Measurements from ENCODE around the gene LRRC74A.

Gene LRRC74A

GRCh38 chr14:76814726-76815645 is 11.2 kb upstream of the LRRC74A start:
- H3K27me3 ChIP-seq (replicated peaks in 2 of 5; ENCODE audit: control insufficient read depth in 4 of 5, insufficient read depth in 5 of 5, low read length in 4 of 5) = peaks cover 0 to 2% (median 0%) of the 10 kb centered on the region in 5 experiments
- no peaks in the 10 kb centered on the region for H3K9me3 ChIP-seq (ENCODE audit: control extremely low read depth in 1 of 5, control insufficient read depth in 4 of 5, insufficient read depth in 2 of 5, low read depth in 1 of 5, low read length in 4 of 5)
- no peak overlapping the region for H3K4me3 ChIP-seq (ENCODE audit: control insufficient read depth in 1 of 7, extremely low read depth in 1 of 7, insufficient read depth in 4 of 7, low read depth in 2 of 7, low read length in 6 of 7)
- WGBS (ENCODE audit: insufficient coverage) = 100% methylated on average over 4 of the region's 7 CpGs
- ChIA-PET POLR2A (interaction anchor here (0.6 kb wide), 1 partner anchor 99 kb away, joined by 4 read pairs; no protein-coding TSS in a partner anchor), CTCF (no interaction called here)
- H3K27ac ChIP-seq (ENCODE audit: insufficient read depth in 1 of 2, low read depth in 1 of 2, low read length in 2 of 2, poor library complexity in 1 of 2, severe bottlenecking in 2 of 2) = no peak overlapping the region
- DNase-seq = no peak
- H3K4me1 ChIP-seq (ENCODE audit: control extremely low read depth in 1 of 4, control insufficient read depth in 4 of 4, insufficient read depth in 4 of 4, low read length in 3 of 4) = peaks cover 9 to 26% (median 24%) of the 10 kb centered on the region in 4 experiments
- H3K36me3 ChIP-seq (ENCODE audit: control insufficient read depth in 4 of 4, insufficient read depth in 4 of 4, low read length in 3 of 4) = no peaks in the 10 kb centered on the region

DNA sequence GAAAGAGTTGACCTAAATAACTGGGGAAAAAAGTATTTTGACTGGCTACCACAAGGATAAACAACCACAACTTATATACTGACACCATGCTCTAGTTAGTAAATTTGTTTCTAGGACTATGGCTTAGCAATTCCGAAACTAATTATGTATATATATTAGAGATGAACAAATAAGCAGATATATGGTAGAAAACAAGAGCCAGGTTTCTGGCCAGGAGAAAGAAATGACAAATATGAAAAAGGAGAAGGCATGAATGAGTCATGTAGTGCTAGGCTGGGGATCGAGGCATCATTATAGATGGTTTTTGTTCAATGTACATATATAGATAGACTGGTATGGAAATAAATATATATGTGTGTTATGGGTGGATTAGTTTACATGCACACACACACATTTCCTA is 5.5 kb upstream of the LRRC74A start:
- H3K27ac ChIP-seq (ENCODE audit: insufficient read depth in 1 of 2, low read depth in 1 of 2, low read length in 2 of 2, poor library complexity in 1 of 2, severe bottlenecking in 2 of 2) = no peak overlapping the region
- DNase-seq = no peak
- POLR2A ChIA-PET = no interaction called here
- no CpG with 5 or more reads among the region's 2 CpGs for WGBS (ENCODE audit: insufficient coverage)
- H3K4me3 ChIP-seq (ENCODE audit: control insufficient read depth in 1 of 7, extremely low read depth in 1 of 7, insufficient read depth in 4 of 7, low read depth in 2 of 7, low read length in 6 of 7) = no peak overlapping the region
- CTCF ChIA-PET = interaction anchor here (1.1 to 1.2 kb wide), 2 partner anchors 9 to 14 kb away, joined by 3 read pairs; no protein-coding TSS in a partner anchor
- peaks cover 0 to 4% (median 0%) of the 10 kb centered on the region in 5 experiments for H3K27me3 ChIP-seq (replicated peaks in 2 of 5; ENCODE audit: control insufficient read depth in 4 of 5, insufficient read depth in 5 of 5, low read length in 4 of 5)
- no peaks in the 10 kb centered on the region for H3K4me1 ChIP-seq (ENCODE audit: control extremely low read depth in 1 of 4, control insufficient read depth in 4 of 4, insufficient read depth in 4 of 4, low read length in 3 of 4)
- no peaks in the 10 kb centered on the region for H3K9me3 ChIP-seq (ENCODE audit: control extremely low read depth in 1 of 5, control insufficient read depth in 4 of 5, insufficient read depth in 2 of 5, low read depth in 1 of 5, low read length in 4 of 5)
- no peaks in the 10 kb centered on the region for H3K36me3 ChIP-seq (ENCODE audit: control insufficient read depth in 4 of 4, insufficient read depth in 4 of 4, low read length in 3 of 4)

DNA sequence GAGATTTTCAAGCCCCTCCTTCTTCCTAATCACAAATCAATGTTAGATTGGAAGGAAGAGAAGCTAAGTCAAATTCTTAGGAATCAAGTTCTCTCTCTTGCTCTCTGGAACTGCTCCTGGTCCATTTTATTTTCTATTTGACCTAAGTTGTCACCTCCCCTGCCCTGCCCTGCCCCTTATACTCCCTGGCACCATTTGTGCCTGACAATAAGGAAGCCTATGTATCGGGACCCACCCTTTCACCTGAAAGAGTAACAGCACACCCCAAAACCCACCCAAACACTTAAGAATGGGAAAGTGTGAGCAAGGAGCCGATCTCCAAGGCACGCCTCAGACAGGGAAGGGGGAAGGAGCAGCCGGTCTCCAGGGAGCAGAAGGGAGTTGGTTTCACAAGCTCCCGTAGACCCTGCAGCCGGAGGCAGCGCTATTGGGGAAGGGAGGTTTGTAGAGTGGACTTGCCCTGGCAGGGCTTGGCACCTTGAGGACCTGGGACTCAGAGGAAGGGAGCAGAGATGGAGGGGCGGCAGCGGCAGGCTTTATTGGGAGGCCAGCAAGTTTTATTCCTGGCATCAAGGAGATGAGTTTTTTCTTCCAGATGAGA is 1.6 kb downstream of the LRRC74A start:
- WGBS (ENCODE audit: insufficient coverage) = 96% methylated on average over 6 of the region's 9 CpGs

GRCh38 chr14:76828339-76829012 is 2.3 kb downstream of the LRRC74A start:
- peaks cover 0 to 3% (median 0%) of the 10 kb centered on the region in 5 experiments for H3K27me3 ChIP-seq (replicated peaks in 2 of 5; ENCODE audit: control insufficient read depth in 4 of 5, insufficient read depth in 5 of 5, low read length in 4 of 5)
- WGBS (ENCODE audit: insufficient coverage) = 93% methylated on average over 16 of the region's 17 CpGs
- no peak overlapping the region for H3K4me3 ChIP-seq (ENCODE audit: control insufficient read depth in 1 of 7, extremely low read depth in 1 of 7, insufficient read depth in 4 of 7, low read depth in 2 of 7, low read length in 6 of 7)
- no peaks in the 10 kb centered on the region for H3K4me1 ChIP-seq (ENCODE audit: control extremely low read depth in 1 of 4, control insufficient read depth in 4 of 4, insufficient read depth in 4 of 4, low read length in 3 of 4)
- DNase-seq = no peak
- peaks cover 0 to 3% (median 0%) of the 10 kb centered on the region in 5 experiments for H3K9me3 ChIP-seq (ENCODE audit: control extremely low read depth in 1 of 5, control insufficient read depth in 4 of 5, insufficient read depth in 2 of 5, low read depth in 1 of 5, low read length in 4 of 5)
- H3K36me3 ChIP-seq (ENCODE audit: control insufficient read depth in 4 of 4, insufficient read depth in 4 of 4, low read length in 3 of 4) = no peaks in the 10 kb centered on the region
- no peak overlapping the region for H3K27ac ChIP-seq (ENCODE audit: insufficient read depth in 1 of 2, low read depth in 1 of 2, low read length in 2 of 2, poor library complexity in 1 of 2, severe bottlenecking in 2 of 2)
- ChIA-PET CTCF (interaction anchor here (0.6 to 0.7 kb wide), 2 partner anchors 16 to 21 kb away, joined by 3 read pairs; no protein-coding TSS in a partner anchor), POLR2A (no interaction called here)

More for the DNA sequence above, 1.6 kb downstream of the LRRC74A start:
- no peaks in the 10 kb centered on the region for H3K36me3 ChIP-seq (ENCODE audit: control insufficient read depth in 4 of 4, insufficient read depth in 4 of 4, low read length in 3 of 4)
- ChIA-PET POLR2A (interaction anchor here (0.7 kb wide), 1 partner anchor 32 kb away, joined by 3 read pairs; no protein-coding TSS in a partner anchor), CTCF (interaction anchor here (0.5 kb wide), 1 partner anchor 329 kb away, joined by 3 read pairs; no protein-coding TSS in a partner anchor)
- no peak overlapping the region for H3K27ac ChIP-seq (ENCODE audit: insufficient read depth in 1 of 2, low read depth in 1 of 2, low read length in 2 of 2, poor library complexity in 1 of 2, severe bottlenecking in 2 of 2)
- no peak overlapping the region for H3K4me3 ChIP-seq (ENCODE audit: control insufficient read depth in 1 of 7, extremely low read depth in 1 of 7, insufficient read depth in 4 of 7, low read depth in 2 of 7, low read length in 6 of 7)
- no peak for DNase-seq
- H3K4me1 ChIP-seq (ENCODE audit: control extremely low read depth in 1 of 4, control insufficient read depth in 4 of 4, insufficient read depth in 4 of 4, low read length in 3 of 4) = no peaks in the 10 kb centered on the region
- H3K27me3 ChIP-seq (replicated peaks in 2 of 5; ENCODE audit: control insufficient read depth in 4 of 5, insufficient read depth in 5 of 5, low read length in 4 of 5) = peaks cover 0 to 3% (median 0%) of the 10 kb centered on the region in 5 experiments
- H3K9me3 ChIP-seq (ENCODE audit: control extremely low read depth in 1 of 5, control insufficient read depth in 4 of 5, insufficient read depth in 2 of 5, low read depth in 1 of 5, low read length in 4 of 5) = peaks cover 0 to 3% (median 0%) of the 10 kb centered on the region in 5 experiments

DNA sequence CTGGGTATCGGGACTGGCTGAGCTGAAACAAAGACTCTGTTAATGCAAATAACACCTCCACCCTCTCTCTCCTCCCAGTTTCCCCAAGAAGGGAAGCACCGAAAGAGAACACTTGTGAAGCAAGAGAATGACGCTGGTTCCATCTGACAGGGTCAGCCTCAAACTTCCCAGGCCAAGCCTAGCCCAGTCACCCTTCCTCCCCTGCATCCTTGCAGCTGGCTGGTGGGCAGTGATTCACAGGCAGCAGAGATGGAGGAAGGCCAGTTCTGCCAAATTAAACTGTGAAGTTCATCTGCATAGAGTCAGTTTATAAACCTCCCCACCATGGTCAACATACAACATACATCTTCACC is 2.8 kb downstream of the LRRC74A start:
- H3K4me3 ChIP-seq (ENCODE audit: control insufficient read depth in 1 of 7, extremely low read depth in 1 of 7, insufficient read depth in 4 of 7, low read depth in 2 of 7, low read length in 6 of 7) = no peak overlapping the region
- POLR2A ChIA-PET = no interaction called here
- WGBS (ENCODE audit: insufficient coverage) = 94% methylated on average over 2 of the region's 3 CpGs
- H3K9me3 ChIP-seq (ENCODE audit: control extremely low read depth in 1 of 5, control insufficient read depth in 4 of 5, insufficient read depth in 2 of 5, low read depth in 1 of 5, low read length in 4 of 5) = peaks cover 0 to 3% (median 0%) of the 10 kb centered on the region in 5 experiments
- no peaks in the 10 kb centered on the region for H3K36me3 ChIP-seq (ENCODE audit: control insufficient read depth in 4 of 4, insufficient read depth in 4 of 4, low read length in 3 of 4)
- no peak for DNase-seq
- CTCF ChIA-PET = interaction anchor here (0.6 to 0.9 kb wide), 3 partner anchors 8 to 22 kb away, joined by 3 read pairs; no protein-coding TSS in a partner anchor
- H3K4me1 ChIP-seq (ENCODE audit: control extremely low read depth in 1 of 4, control insufficient read depth in 4 of 4, insufficient read depth in 4 of 4, low read length in 3 of 4) = no peaks in the 10 kb centered on the region
- H3K27me3 ChIP-seq (replicated peaks in 2 of 5; ENCODE audit: control insufficient read depth in 4 of 5, insufficient read depth in 5 of 5, low read length in 4 of 5) = peaks cover 0 to 3% (median 0%) of the 10 kb centered on the region in 5 experiments
- H3K27ac ChIP-seq (ENCODE audit: insufficient read depth in 1 of 2, low read depth in 1 of 2, low read length in 2 of 2, poor library complexity in 1 of 2, severe bottlenecking in 2 of 2) = no peak overlapping the region

GRCh38 chr14:76829650-76830421 is 3.6 kb downstream of the LRRC74A start:
- Histone ChIP-seq H3K27me3 (replicated peaks in 2 of 5; ENCODE audit: control insufficient read depth in 4 of 5, insufficient read depth in 5 of 5, low read length in 4 of 5) (peaks cover 0 to 3% (median 0%) of the 10 kb centered on the region in 5 experiments), H3K36me3 (ENCODE audit: control insufficient read depth in 4 of 4, insufficient read depth in 4 of 4, low read length in 3 of 4) (no peaks in the 10 kb centered on the region), H3K4me1 (ENCODE audit: control extremely low read depth in 1 of 4, control insufficient read depth in 4 of 4, insufficient read depth in 4 of 4, low read length in 3 of 4) (no peaks in the 10 kb centered on the region), H3K4me3 (ENCODE audit: control insufficient read depth in 1 of 7, extremely low read depth in 1 of 7, insufficient read depth in 4 of 7, low read depth in 2 of 7, low read length in 6 of 7) (no peak overlapping the region), H3K9me3 (ENCODE audit: control extremely low read depth in 1 of 5, control insufficient read depth in 4 of 5, insufficient read depth in 2 of 5, low read depth in 1 of 5, low read length in 4 of 5) (peaks cover 0 to 3% (median 0%) of the 10 kb centered on the region in 5 experiments), H3K27ac (ENCODE audit: insufficient read depth in 1 of 2, low read depth in 1 of 2, low read length in 2 of 2, poor library complexity in 1 of 2, severe bottlenecking in 2 of 2) (no peak overlapping the region)
- WGBS (ENCODE audit: insufficient coverage) = 96% methylated on average over 4 of the region's 7 CpGs
- DNase-seq = no peak
- ChIA-PET CTCF (interaction anchor here (0.9 to 1.6 kb wide), 2 partner anchors 9 to 22 kb away, joined by 3 to 4 read pairs; no protein-coding TSS in a partner anchor), POLR2A (no interaction called here)
